Activated naive CD8-positive, alpha-beta T cell treated with anti-CD3 and anti-CD28 coated beads, Interleukin-2, amount 50 U/mL, for 16 hours (primary cell): ENCODE data around the gene GNAI3.

Experiments used
- DNase-seq: peaks from one replicate; pipeline ENCODE4 v3.0.0-alpha.2; 2020; ENCODE audit warnings: low read depth, low spot score

GNAI3 gene

DNA sequence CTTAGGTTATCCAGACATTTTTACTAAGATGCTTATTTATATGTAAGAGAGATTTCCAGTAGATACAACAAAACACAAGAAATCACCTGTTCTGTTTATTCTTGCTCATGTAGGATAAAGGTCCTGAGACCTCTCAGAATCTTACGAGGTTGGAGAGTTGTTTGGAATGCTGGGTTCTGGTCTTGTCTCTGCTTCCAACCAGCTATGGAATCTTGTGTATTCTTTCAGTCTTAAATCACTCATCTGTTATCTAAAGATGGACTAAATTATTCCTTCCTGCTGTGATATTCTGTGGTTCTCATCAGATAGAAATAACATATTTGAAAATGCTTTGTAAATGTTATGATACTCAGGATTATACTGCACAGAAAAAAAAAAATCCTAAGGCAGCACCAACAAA lies 49.7 kb downstream of the GNAI3 start:
- DNase-seq: no peak

DNA sequence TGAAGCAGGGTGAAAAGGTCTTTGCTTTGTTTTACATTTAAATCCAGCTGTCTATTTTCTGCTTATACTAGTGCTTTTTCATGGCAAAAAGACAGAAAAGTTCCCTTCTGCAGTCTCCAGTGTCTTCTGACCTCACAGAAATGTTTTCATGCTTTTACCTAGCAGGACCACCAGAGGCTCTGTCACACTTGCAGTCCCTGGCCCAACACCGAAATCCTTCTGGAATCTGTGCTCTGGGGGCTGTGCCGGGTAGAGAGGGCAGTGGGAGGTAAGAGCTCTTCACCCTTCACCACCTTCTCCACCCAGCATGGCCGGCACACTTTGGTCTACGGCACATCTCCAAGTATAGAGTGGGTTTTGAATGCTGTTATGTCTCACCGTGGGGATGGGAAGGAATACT lies 50.2 kb downstream of the GNAI3 start:
- DNase-seq: no peak

DNA sequence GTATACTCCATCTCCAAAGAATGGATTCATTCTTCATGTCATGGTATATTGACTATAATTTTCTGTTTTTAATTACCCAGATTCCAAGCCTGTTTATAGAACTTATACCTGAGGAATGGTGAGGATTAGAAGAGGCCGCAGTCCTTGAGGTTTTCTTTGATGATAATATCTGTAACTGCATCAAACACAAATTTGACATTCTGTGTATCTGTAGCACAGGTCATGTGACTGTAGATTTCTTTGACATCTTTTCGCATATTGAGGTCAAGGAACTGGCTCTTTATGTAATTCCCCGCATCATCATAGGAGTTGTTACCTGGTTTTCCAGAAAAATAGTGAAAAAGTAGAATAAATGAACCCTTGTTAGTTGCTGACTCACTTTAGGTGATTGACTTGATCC lies 54.8 kb downstream of the GNAI3 start:
- DNase-seq: no peak

DNA sequence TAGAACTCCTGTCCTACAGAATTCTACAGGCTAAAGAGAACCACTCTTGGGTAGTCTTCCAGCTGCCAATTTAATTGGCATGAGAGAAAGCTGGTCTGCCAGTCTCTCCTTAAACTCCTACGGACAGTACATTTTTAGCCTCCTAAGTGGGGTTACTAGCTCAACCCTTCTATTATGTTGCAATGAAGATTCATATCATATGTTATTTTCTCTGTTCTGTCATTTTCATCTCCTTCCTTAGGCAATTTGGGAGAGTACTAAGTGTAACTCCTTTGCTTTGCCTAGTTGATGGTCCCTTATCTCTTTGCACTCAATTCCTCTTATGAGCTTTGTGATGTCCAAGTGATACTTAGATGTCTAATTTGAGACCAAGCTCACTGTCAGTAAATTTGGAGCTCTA lies 57.0 kb downstream of the GNAI3 start:
- DNase-seq: no peak

DNA sequence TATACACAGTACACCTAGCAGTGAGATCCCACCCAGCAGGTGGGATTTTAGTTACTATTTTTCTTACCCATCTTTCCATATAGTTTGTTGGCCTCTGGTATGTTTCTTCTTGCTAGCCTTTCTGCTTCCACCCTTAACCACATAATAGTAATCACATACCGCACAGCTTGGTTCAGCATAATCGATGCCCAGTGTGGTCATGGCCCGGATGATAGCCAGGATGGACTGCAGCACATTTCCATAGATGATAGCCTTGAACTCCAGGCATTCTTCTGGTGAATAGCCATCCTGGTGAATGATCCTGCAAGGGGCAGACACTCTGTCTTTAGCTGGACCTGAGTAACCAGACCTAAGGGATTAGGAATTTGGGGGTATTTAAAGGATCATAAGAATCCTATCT lies 61.5 kb downstream of the GNAI3 start:
- DNase-seq: no peak

DNA sequence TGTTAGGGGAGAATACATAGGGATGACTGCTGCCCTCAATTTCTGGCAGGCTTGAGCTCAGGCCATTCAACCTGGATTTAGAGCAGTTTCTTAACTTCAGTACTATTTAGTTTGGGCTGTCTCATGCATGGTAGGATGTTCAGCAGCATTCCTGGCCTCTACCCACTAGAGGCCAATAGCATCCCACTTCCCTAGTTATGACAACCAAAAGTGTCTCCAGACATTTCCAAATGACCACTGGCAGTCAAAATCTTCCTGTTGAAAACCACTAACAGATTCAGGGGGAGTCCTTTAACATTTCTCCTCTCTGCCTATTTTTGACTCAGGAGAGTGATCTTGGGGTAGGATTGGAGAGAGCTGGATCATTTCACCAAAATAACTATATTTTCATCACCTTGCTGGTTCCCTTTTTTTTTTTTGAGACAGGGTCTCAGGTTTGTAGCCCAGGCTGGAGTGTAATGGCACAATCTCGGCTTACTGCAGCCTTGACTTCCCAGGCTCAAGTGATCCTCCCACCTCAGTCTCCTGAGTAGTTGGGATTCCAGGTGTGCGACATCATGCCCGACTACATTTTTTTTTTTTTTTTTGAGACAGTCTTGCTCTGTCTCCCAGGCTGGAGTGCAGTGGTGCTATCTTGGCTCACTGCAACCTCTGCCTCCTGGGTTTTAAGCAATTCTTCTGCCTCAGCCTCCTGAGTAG lies 62.3 kb downstream of the GNAI3 start:
- DNase-seq: no peak

DNA sequence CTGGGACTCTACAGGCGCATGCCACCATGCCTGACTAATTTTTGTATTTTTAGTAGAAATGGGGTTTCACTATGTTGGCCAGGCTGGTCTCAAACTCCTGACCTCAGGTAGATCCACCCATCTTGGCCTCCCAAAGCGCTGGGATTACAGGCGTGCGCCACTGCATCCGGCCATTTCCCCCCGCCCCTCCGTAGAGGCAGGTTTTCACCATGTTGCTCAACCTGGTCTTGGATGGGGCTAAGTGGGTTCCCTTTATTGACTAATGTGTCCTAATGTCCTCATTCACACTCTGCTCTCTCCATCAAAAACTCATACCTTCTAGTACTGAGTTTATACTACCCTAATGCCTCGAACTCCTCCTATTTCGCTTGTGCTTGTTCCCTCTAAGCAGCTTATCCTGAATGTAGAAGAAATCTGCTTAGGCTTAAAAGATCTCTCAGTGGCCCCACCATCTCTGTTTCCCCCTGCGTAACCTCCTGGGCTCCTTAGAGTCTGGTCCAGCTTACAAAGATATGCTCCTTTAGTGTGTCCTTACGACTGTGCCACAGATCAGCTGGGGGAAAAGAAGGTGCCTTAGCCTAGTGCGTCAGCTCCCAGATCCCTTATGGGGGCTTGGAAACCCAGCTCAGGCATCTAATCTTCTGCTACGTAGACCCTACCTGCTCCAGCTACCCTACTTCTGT lies 63.0 kb downstream of the GNAI3 start:
- no peak for DNase-seq

DNA sequence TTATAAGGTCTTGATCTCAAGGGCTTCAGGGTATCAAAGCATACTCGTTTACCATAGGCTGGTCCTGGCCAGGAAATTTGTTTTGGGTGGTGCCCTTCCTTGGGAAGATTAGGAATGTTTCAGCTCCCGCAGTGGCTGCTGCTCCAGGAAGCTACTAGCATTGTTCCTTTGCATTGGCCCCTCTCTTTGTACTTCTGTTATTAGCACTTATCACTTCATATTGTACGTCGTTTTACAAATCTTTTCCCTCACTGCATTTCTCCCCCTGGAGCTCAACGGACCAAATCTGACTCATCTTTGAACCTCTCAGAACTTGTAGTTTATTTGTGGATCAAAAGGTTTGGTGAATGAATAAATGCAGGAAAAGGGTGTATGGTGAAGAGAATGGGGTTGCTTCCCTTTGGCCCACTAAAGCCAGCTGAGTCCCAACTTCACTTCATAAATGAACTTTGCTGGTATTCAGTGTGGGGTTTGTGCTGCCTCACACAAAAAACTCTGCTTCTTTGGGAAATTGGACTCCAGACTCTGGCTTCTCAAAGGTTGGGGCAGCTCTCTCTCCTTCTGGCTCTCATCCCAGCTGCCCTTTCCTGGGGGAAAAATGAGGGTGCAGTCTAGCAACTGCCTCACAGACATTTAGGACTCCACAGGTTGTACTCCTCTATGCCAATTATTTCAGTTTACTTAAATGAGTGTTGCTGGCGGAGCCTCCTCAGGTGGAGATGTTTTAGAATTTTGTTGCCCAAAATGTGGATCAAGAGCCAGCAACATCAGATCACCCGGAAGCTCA lies 65.1 kb downstream of the GNAI3 start:
- no peak for DNase-seq

DNA sequence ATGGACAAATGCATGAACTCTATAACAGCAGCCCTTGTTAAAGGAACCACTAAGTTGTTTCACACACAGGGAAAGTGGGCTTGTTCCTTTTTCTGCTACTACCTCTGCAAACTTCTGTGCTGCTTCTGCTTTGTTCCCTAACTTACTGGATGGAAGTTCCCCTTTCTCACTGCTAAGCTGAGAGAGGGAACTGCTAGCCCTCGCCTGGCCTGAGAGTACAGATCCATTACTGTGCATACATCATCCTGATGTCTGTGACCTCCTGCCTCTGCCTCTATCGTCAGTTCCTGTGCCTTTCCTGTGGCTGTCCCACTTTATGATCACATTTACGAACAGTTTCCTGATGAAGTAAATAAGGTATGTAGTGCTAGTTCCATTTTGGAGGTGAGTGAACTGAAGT lies 67.5 kb downstream of the GNAI3 start:
- DNase-seq: no peak

DNA sequence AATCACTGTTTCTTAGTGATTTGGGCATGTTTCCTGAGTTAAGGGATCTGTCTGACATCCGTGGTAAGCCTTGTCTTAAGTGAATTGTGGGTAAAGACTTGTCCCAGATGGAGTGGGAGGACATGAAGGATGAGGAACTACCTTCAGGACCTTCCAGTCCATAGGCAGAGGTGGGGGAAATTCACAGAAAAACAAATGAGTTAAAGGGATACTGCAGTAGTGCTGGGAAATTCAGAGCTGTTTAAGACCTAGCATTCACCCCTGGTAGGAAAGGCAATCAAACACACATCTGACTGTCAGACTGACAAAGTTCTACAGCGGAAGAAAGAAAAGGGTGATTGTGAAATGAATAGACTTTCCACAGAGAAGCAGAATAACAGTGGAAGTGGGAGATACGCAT lies 68.0 kb downstream of the GNAI3 start:
- no peak for DNase-seq

DNA sequence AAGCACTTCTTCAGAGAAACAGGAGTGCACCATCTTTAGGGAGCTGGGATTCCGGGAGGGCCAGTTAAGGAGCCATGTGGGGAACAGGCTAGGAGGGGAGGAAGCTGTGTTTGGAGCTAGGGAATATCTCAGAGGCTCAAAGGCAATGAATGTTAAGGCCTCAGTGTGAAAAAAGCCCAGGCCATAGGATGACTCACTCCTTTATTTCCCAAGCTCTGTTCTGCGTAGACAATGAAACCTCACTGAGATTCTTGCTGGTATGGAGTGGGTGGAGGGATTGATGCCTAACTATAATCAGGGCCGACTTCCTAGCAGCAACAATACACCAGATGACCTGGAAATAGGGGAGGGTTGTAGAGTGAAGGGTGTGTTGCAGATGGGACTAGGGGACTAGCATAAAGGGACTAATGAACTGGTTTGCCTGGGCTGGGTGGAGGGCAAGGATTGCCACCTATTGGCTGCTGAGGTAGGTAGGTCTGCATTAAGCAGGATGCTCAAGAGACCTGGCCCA lies 68.9 kb downstream of the GNAI3 start:
- DNase-seq: no peak

DNA sequence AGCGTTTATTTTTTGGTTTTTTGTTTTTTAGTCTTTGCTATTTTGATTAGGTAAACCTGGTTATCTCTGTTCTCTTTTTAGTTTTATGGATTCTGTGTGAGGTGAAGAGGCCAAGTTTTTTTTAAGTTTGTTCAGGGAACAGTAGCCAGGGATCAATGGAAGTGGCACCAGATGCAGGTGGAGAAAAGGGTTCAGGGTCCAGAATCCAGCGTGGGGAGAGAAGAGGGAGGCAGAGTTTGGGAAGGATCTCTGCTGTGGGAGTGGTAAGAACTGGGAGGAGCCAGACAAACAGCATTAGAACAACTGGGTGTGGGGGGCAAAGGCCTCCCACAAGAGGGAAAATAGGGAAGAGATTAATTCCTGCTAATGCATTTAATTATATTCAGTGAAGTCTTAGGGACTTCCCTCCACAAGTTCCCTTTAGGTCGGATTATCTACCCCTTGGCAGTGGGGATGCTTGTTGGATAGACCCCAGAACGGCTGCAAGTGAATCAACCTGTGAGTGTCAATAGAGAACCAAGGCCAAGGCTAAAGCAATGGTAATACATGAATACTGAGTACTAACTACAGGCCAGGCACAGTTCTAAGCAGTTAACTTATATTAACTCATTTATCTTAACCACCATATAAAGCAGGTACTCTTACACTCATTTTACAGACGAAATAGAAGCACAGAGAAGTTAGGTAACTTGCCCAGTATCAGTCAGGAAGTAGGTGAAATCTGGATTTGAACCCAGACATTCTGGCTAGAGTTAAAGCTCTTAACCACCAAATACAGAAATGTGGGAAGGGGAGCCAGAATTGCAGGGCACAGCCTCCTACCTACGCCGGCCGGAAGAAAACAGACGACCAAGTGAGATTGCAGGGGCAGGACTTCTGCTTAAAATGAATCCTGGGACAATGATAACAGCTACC lies 70.5 kb downstream of the GNAI3 start:
- DNase-seq: no peak

DNA sequence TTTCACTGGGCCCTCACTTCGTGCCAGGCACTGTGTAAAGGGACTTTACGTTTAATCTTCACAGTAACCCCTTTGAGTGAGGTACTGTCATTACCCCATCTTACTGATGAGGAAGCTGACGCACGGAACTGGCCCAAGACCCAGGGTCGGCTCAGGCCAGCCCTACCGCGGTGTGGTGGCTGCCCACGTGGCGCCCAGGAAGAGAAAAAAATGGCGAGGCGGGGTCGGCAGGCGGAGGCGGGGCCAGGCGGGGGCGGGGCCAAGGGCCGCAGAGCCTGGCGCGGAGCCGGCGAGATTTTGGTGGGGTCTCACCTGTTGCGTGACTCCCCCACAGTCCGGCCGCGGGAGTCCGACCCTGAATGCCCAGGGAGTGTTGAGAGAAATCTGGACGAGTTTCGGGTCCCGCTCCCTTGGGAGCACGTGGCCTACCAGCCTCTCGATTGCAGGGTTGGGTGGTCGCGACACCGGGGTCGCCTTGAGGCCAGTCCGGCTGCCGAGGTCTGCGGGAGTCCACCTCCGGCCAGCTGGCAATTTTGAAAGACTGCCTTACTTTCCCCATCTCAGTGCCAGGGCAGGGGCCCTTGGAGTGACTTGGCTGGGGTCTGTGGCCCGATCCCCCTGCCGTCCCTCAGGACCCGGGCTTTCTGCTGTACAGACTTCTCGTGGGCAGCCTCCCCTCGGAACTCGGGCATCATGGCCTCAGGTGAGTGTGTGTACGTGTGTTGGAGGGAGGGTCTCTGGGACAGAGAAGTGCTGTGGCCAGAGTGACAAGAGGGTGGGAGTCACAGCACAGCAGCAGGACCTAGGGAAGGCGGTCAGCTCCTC lies 71.4 kb downstream of the GNAI3 start, which contains the start of the genes AMPD2 and GNAT2:
Gene AMPD2, plus strand, starts transcription at position 262 of the 825 bp plus-strand sequence. CDS start 1,339 bp downstream, outside the sequence.
Gene GNAT2, minus strand, starts transcription at position 41 of the 825 bp plus-strand sequence. CDS start 6,746 bp downstream, outside the sequence.
- peak; percentile 37 for DNase-seq

DNA sequence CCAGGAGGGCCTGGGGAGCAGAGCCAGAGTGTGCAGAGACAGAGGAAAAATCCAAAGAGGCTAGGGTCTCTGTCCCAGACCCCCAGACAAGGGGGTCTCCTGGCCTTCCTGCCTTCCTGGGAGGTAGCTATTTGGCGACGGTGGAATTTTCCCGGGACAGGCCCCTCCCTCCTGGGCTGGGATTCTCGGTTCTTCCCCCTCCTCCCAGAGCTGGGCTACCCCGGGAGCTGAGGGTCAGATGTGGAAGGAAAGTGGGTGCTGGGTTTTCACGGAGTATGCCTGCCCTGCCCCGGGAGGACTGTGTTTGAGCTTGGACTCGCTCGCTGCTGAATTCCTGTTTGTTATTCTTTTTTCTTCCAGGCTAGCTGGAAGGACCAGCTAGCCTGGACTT lies 72.0 kb downstream of the GNAI3 start:
- no peak for DNase-seq

DNA sequence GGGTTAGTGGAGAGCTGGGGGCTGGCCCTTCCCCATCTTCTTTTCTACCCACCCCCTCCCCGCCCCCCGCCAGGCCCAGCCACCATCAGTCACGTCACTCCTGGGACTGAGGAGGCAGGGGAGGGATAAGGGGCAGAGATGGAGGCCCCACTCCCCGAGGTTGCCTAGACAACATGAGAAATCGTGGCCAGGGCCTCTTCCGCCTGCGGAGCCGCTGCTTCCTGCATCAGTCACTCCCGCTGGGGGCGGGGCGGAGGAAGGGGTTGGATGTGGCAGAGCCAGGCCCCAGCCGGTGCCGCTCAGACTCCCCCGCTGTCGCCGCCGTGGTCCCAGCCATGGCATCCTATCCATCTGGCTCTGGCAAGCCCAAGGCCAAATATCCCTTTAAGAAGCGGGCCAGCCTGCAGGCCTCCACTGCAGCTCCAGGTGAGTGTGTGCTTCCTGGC lies 72.4 kb downstream of the GNAI3 start:
- DNase-seq: peak; percentile 94

DNA sequence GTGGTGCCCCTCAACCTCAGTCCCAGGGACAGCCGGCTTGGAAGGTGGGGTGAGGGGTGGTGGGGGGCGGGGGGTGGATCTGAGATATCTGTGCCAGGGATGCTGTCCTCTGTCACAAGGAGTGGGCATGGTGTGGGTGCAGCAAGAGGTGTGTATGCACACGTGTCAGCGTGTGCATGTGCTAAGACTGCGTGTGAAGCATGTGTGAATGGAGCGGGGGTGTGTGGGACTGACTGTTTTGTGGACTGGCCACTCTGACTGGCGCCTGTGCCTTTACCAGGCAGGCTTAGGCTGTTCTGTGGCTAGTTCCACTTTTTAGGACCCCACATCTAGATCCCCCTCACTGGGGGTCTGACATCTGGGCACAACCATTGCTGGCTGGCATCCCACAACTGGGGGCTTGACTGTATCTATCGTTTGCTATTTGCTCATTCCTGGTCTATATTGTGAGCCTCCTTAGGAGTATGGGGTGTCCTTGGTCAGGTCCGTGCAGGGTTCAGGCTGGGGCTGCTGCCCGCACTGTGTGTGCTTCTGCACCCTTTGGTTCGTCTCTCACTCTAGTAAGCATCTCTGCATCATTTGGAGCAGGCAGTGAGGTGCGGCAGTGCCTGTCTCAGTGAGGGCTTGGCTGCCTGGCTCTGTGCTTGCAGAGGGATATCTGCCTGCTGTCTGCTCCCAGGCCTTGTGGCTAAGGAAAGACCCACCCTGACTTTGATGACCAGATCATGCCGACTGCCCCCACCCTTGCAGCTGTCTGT lies 73.1 kb downstream of the GNAI3 start:
- DNase-seq: no peak

DNA sequence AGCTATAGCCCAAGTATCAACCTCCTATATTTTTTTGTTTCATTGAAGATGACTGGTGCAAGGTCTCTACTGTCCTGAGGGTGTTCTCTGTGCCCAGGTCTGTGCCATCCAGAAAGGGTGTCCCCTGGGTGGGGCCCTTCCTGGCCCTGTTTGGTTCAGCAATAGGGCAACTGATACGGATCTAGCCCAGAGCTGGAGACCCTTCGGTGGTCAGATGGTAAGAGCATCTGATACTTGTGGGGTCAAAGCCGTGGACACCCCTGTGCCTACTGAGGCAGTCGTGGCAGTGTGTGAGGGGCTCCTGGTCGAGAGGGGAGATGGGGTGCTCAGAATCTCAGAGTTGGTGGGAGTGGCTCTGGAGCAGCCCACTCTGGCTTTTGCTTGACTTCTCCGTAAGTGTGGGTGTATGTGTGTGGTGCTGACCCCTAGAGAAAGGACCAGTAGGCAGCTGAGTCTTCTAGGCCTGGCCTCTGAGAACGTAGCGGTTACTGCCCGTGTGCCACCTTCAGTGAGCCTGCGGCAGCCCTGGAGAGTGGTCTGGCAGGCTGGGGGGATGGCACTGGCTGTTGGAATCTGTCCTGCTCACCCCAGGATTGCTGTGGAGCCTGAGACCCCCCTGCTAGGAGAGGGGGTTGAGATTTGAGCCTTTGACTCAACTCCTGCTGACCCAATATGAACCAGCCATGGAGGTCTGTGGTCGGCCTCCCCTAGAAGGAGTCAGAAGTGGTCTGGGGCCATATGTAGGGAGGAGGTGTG lies 73.9 kb downstream of the GNAI3 start:
- DNase-seq: no peak

DNA sequence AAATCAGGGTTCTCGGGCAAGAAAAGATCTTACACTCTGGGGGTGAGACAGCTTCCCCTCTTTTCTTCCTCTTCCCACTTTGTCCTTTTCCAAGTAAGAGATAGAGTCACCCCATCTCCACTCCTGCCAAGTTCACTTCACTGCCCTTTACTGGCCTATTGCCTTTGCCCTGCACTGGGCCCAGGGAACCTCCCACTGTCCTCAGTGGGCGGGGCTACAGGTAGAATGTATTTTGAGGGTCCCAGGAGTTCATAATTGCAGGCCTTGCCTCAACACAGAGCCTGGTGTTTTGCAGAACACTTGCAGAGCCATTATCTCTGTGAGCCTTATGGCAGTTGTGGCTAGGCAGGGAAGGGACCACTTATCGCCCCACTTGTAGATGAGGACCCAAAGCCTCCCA lies 74.5 kb downstream of the GNAI3 start:
- no peak for DNase-seq
